Uterus (tissue), 2 donors: Measurements from ENCODE around the gene SOX15.

ENCODE experiments used
- POLR2A ChIP-seq, 2 donors: fragments of 450-650 bp; IDR thresholded peaks; one replicate each; pipeline ENCODE4 v1.6.1; 2016; ENCODE audit warnings: antibody characterized with exemption in 2 of 2, mild to moderate bottlenecking in 1 of 2, moderate library complexity in 1 of 2
- TF ChIP-seq, protein P1 (sequence below), 4 experiments: fragments of 200-600 bp in 2 of 4; fragments of 450-650 bp in 2 of 4; sonication (generic) in 2 of 4; IDR thresholded peaks; one replicate each; pipeline ENCODE4 v1.5.1; 2016 to 2019; ENCODE audit warnings: antibody characterized with exemption in 4 of 4, mild to moderate bottlenecking in 2 of 4, moderate library complexity in 1 of 4

DNA sequence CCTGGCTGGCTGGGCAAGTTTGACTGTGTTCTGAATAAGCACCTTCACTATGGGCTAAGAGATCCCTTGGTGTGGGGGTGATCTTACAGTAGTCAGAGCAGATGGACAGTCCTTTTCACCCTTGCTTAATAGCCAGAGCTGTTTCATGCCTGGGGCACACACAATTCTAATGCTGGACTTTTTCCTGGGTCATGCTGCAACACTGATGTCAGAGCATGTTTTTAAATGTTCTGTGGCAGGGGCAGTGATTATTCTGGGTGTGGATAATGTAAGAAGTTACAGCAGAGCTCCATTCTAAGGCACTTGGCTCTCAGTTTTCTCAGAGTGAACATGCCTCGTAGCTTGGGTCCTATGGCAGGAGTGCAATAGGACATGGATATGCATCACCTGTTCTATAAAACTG, 14.4 kb downstream of the SOX15 start:
- TF ChIP-seq, protein P1, sequence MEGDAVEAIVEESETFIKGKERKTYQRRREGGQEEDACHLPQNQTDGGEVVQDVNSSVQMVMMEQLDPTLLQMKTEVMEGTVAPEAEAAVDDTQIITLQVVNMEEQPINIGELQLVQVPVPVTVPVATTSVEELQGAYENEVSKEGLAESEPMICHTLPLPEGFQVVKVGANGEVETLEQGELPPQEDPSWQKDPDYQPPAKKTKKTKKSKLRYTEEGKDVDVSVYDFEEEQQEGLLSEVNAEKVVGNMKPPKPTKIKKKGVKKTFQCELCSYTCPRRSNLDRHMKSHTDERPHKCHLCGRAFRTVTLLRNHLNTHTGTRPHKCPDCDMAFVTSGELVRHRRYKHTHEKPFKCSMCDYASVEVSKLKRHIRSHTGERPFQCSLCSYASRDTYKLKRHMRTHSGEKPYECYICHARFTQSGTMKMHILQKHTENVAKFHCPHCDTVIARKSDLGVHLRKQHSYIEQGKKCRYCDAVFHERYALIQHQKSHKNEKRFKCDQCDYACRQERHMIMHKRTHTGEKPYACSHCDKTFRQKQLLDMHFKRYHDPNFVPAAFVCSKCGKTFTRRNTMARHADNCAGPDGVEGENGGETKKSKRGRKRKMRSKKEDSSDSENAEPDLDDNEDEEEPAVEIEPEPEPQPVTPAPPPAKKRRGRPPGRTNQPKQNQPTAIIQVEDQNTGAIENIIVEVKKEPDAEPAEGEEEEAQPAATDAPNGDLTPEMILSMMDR (IDR thresholded peaks at IDR 0.05), result no peak
- TF ChIP-seq POLR2A (IDR thresholded peaks at IDR 0.05), result no peak
